Measurements from ENCODE around the gene DRAM1.

Gene DRAM1

GRCh38 chr12:101931498-101932326, 54.3 kb downstream of the DRAM1 start:
- TF ChIP-seq CTCF (IDR thresholded peaks at IDR 0.05; ENCODE audit: poor library complexity, severe bottlenecking), result no peak
- H3K36me3 ChIP-seq (ENCODE audit: low read depth), result no peaks in the 10 kb centered on the region
- ATAC-seq (ENCODE audit: low read depth), result no peak
- DNase-seq (ENCODE audit: low spot score), result no peak
- H3K27ac ChIP-seq (ENCODE audit: poor library complexity, severe bottlenecking), result no peak overlapping the region
- peaks cover 13% of the 10 kb centered on the region for H3K4me1 ChIP-seq (ENCODE audit: insufficient read depth, poor library complexity, severe bottlenecking)
- no peaks in the 10 kb centered on the region for H3K27me3 ChIP-seq (ENCODE audit: insufficient read depth, poor library complexity, severe bottlenecking)
- H3K9me3 ChIP-seq (ENCODE audit: severe bottlenecking), result no peaks in the 10 kb centered on the region
- no peak overlapping the region for H3K4me3 ChIP-seq (ENCODE audit: severe bottlenecking)

- Histone ChIP-seq H3K4me1 (ENCODE audit: insufficient read depth, poor library complexity, severe bottlenecking) (peaks cover 16% of the 10 kb centered on the region), H3K27ac (ENCODE audit: poor library complexity, severe bottlenecking) (no peak overlapping the region), H3K9me3 (ENCODE audit: severe bottlenecking) (no peaks in the 10 kb centered on the region), H3K36me3 (ENCODE audit: low read depth) (no peaks in the 10 kb centered on the region), H3K27me3 (ENCODE audit: insufficient read depth, poor library complexity, severe bottlenecking) (no peaks in the 10 kb centered on the region), H3K4me3 (ENCODE audit: severe bottlenecking) (no peak overlapping the region)
- no peak for TF ChIP-seq CTCF (IDR thresholded peaks at IDR 0.05; ENCODE audit: poor library complexity, severe bottlenecking)
- ATAC-seq (ENCODE audit: low read depth), result no peak
- DNase-seq (ENCODE audit: low spot score), result no peak
These were observed 56.6 kb downstream of the DRAM1 start for GRCh38 chr12:101933866-101934514.

- DNase-seq (ENCODE audit: low spot score) (no peak), ATAC-seq (ENCODE audit: low read depth) (peak; percentile 91)
- no peak for TF ChIP-seq CTCF (IDR thresholded peaks at IDR 0.05; ENCODE audit: poor library complexity, severe bottlenecking)
- Histone ChIP-seq H3K9me3 (ENCODE audit: severe bottlenecking) (no peaks in the 10 kb centered on the region), H3K27me3 (ENCODE audit: insufficient read depth, poor library complexity, severe bottlenecking) (no peaks in the 10 kb centered on the region), H3K4me1 (ENCODE audit: insufficient read depth, poor library complexity, severe bottlenecking) (peaks cover 16% of the 10 kb centered on the region), H3K36me3 (ENCODE audit: low read depth) (no peaks in the 10 kb centered on the region), H3K27ac (ENCODE audit: poor library complexity, severe bottlenecking) (peak overlapping the region; percentile 72), H3K4me3 (ENCODE audit: severe bottlenecking) (no peak overlapping the region)
These were observed 58.7 kb downstream of the DRAM1 start for GRCh38 chr12:101935890-101936746.

GRCh38 chr12:101939306-101939705, 61.9 kb downstream of the DRAM1 start:
- Histone ChIP-seq H3K9me3 (ENCODE audit: severe bottlenecking) (no peaks in the 10 kb centered on the region), H3K27me3 (ENCODE audit: insufficient read depth, poor library complexity, severe bottlenecking) (no peaks in the 10 kb centered on the region), H3K4me3 (ENCODE audit: severe bottlenecking) (no peak overlapping the region), H3K36me3 (ENCODE audit: low read depth) (no peaks in the 10 kb centered on the region), H3K27ac (ENCODE audit: poor library complexity, severe bottlenecking) (no peak overlapping the region), H3K4me1 (ENCODE audit: insufficient read depth, poor library complexity, severe bottlenecking) (peaks cover 16% of the 10 kb centered on the region)
- DNase-seq (ENCODE audit: low spot score), result no peak
- TF ChIP-seq CTCF (IDR thresholded peaks at IDR 0.05; ENCODE audit: poor library complexity, severe bottlenecking), result no peak
- no peak for ATAC-seq (ENCODE audit: low read depth)

Measured in RWPE2 (cell line).